ENCODE measurements around the gene POLDIP3.

DNA sequence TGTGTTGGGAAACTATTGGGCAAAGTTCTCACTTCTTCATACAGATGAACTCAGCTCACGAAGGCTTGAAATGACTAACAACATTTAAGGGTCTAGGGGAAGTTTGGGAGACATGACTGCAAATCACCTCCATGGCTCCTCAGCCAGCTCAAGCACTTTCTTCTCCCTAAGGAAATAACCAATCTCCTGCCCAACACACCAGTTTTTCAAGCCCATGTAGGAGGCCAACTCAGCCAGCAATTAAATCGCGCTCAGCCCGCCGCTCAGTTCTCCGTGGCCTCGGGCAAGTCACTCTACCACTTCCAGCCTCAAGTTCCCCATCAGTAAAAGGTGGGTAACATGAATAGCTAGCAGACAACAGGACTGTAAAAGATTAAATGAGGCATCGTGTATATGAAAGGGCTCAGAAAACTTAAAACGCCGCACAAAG lies 796 bp downstream of the POLDIP3 start:
- TF ChIP-seq, protein P1, sequence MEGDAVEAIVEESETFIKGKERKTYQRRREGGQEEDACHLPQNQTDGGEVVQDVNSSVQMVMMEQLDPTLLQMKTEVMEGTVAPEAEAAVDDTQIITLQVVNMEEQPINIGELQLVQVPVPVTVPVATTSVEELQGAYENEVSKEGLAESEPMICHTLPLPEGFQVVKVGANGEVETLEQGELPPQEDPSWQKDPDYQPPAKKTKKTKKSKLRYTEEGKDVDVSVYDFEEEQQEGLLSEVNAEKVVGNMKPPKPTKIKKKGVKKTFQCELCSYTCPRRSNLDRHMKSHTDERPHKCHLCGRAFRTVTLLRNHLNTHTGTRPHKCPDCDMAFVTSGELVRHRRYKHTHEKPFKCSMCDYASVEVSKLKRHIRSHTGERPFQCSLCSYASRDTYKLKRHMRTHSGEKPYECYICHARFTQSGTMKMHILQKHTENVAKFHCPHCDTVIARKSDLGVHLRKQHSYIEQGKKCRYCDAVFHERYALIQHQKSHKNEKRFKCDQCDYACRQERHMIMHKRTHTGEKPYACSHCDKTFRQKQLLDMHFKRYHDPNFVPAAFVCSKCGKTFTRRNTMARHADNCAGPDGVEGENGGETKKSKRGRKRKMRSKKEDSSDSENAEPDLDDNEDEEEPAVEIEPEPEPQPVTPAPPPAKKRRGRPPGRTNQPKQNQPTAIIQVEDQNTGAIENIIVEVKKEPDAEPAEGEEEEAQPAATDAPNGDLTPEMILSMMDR (tag by site-specific recombination; IDR thresholded peaks at IDR 0.05): no peak
- TF ChIP-seq REPIN1 (tag by site-specific recombination; IDR thresholded peaks at IDR 0.05; ENCODE audit: low read depth) (no peak), ZFHX2 (tag by site-specific recombination; conservative IDR thresholded peaks at IDR 0.05) (no peak)

Measured in HEK293 (cell line).